HG02642 (cell line): ENCODE measurements around the gene CYP46A1.
"Not testable (repeated sequence)": the region's sequence is repeated elsewhere in the genome, so short reads cannot be mapped to it uniquely, and the experiment has no call there.

Source experiments
- ATAC-seq: cut with Tn5 transposase; IDR thresholded peaks from one replicate; pipeline ENCODE4 v1.9.1; 2021; ENCODE audit warnings: mild to moderate bottlenecking; ENCODE audit not compliant: unreplicated experiment, poor library complexity

Gene CYP46A1

DNA sequence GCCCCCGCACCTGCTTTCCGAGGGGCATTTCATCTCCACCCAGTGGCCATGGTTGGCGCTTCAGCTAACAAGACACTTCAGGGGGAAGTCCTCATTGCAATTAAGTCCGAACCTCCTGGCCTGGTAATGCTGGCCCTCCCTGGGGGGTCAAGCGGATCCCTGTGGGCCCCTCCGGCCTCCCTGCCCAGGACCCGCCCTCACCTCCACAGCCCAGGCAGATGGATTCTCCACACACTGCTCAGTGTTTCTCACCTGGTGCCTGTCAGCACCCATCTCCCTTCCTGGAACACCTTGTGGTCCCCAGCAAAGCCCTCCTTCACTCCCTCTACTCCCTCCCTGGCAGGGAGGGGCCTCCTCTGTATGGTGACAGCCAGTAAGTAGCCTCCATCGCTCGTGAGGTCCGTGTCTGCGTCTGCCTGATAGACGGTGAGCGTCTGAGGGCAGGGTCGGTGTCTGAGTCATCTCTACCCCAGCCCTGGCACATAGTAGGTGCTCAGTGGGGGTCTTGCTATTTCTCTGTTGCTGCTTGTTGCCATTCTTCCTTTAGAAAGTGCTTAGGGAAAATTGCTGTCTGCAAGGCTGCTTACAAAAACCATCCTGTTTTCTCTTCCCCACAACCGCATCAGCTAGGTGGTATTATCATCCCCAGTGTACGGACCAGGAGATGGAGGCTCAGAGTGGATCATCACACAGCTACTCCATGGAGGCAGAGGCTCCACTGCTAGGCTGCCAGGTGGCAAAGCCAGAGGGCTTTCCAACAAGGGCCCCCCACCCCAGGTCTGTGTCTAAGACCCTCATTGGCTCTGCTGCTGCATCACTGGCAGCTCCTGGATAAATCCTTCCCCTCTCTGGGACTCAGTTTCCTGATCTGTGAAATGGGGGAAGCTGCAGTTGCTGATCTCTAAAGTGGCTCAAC is 69.4 kb downstream of the CYP46A1 start:
- ATAC-seq = no peak

DNA sequence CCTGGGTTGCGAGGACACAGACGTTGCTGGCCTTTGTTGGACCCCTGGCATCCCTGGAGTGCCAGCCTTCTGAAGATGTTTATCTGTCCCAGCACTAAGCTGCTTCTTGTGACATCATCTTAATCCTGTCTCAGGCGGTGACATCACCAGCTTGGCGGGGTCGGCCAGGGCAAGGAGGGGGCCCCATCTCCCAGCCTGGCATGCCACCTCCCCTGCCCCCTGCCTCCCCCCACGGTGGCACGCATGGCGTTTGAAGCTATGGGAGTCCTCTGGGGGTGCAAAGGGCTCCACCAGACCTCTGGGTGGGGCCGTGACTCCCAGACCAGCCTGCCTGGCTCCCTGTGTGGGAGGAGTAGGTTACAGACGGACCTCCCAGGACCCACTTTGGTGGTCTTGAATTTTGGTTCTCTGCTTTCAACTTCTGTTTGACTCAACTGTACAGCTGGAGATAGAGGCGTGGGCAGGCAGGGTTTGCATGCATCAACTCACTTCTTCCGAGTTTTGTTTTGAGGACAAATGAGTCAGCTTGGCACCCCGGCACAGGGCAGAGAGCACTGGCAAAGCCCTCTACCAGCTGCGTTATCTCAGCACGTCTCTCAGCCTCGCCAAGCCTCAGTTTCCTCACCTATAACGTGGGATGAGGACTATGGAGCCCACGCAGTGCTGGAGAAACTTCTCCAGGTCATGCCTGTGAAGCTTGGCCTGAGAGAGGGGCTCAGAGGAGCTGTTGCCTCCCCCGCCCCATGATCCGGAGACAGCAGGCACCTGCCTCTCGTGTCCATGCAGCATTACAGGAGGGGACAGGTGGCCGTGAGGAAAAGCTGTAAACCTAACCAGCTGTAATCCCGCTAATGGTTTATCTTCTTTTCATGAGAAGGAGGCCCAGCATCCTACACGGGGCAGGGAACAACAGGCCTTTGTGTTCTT is 70.3 kb downstream of the CYP46A1 start:
- ATAC-seq = no peak

DNA sequence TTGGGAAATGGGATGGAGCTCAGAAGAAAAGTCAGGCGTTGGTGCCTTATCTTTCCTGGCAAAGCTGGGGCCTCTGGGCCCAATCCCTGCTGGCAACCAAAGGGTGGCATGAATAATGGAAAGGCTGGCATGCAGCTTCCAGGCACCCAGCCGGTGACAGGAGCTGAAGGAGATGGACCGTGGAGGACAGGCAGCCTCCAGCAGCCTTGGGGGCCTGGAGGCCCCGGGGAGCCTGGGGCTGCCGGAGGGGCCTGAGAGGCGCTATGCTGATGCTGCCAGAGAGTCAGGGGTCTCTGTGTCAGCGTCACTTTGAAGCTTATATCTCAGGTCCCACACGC is 70.9 kb downstream of the CYP46A1 start:
- ATAC-seq = no peak

DNA sequence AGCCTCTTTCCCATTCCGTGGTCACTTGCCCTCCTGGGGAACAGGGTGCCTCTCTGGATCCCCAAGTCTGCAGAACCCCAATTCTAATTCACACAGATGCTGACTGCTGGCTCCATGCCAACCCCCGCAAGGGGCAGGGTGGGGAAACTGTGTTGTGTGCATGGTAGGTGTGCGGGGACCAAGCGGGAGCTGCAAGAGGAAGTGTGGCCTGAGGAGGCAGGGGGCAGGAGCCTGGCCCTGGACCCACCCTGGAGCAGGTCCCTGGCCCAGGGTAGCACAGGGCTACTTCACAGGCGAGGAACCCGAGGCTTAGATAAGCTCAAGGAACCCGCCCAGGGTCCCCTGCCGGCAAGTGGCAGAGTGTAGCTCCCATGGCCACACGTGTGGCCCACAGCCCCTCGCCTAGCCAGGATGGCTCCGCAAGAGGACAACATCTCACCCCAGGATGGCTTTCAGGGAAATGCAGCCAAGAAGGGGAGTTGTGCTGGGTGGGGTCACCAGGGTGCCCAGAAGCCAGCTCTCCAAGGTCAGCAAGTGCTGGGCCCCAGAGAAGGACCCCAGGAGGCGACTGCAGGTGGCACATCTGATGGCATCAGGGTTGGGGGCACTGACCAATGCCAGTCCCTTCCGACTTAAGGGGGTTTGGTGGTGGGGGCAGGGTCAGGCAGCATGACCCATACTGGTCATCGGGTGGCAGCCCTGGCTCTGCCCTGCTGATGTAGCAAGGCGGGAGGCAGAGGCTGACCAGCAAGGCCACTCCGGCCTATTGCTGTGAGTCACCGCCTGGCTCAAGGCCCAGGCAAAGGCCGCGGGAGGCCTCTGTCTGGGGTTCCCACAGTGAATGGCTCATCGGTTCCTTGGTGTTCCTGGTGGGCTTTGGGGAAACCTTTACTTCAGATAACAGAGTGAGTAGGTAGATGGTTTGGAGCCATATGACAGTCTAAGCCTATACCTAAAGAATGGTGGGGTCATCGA is 71.8 kb downstream of the CYP46A1 start:
- no peak for ATAC-seq

DNA sequence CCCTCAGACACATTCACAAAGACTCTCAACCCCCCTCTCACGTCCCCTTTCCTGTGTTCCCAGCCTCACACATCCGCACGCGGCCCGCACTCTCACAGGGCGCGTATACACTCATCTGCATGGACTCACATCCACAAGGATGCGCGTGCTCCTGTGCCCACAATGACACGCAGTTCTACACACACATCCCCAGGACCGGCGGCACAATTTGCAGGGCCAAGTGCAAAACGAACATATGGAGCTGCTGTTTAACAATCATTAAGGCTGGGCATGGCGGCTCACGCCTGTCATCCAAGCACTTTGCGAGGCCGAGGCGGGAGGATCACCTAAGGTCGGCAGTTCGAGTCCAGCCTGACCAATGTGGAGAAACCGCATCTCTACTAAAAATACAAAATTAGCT is 72.7 kb downstream of the CYP46A1 start:
- no peak for ATAC-seq

DNA sequence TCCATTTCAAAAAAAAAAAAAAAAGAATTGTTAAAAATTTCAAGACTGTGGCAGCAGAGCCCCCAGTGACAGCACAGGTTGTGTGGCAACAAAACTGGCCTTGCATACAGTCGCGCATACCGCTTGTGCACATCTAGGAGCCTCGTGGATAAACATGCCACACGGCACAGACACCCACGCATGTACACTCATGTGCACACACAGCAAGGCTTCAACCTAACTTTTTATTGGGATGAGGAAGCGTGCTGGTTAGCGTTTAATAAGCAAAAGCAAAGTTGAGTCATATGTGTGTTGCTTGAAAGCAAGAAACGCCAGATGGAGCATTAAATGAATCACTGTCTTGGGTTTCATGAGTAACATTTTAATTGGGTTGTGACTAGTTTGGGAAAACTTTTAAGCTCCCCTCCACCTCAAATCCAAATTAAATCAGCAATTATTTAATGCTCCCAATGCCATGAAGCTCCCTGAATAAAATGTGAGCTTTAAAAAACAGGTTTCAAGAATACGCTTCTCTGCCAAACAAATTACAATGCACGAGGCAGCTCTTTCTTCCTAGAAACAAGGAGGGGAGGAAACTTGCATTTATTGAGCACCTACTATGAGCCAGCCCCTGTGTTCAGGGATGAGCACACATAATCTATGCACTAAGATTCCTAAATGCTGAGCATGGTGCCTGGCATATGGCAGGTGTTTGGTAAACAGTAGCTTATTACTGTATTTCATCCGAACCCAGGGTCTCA is 73.4 kb downstream of the CYP46A1 start:
- ATAC-seq = no peak

DNA sequence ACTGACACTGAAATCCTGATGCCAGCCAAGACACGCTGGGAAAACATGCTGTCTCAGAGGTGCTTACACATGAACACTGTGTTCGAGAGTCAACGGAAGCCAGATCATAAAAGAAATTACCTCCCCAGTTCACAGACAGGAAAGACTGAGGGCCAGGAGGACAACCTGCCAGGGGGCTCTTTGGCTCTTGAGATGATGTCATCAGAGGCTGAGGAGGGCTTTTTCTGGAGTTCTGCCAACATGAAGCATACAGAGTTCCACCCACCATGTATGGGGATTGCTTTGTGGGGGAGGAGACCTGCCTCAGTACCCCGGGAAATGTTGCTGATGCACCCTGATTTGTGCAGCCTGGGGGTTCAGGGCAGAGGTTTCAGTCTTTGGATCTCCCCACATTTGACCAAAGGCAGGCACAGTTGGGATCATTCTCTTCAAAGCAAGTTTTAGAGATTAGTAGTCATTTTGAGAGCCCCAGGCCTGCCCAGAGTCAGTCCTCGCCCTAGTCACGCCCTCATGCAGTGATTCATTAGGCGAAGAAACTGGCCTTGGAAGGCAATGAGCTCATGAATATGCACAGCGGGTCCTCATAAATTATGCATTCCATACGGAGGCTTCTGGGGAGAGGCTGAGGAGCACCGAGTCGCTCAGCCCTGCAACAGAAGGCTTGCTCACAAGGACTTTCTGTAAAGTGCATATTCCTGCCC is 74.2 kb downstream of the CYP46A1 start:
- ATAC-seq = no peak

DNA sequence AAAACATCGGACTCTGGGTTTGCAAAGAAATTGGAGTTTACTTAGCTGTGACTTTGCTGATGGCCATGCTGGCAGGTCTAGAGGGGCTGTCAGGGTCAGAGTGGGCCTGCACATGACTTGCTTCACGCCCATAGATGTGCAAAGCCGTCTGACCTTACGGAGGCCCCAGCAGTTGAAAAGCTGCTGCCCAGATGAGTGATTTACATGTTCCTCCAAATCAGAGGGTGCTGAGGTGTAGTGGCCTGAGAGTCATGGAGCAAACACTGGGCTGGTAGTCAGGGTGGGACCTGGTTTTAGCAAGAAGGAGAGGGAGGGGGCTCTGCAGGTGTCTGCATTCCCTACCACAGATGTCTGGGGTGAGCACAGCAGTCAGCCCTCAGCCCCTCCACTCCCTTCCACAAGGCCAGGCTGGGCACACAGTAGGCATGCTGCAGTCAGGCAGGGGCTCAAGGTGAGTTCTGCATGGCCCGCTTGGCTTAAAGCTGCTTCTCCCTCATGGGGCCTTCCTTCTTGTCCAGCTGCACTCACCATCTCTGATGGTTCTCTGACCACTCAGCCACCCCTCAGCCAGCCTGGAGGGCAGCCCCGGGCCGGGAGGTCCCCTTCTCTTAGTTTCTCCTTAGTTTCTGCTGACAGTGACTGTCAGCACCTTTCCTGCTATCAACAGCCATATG is 74.9 kb downstream of the CYP46A1 start:
- ATAC-seq = no peak

DNA sequence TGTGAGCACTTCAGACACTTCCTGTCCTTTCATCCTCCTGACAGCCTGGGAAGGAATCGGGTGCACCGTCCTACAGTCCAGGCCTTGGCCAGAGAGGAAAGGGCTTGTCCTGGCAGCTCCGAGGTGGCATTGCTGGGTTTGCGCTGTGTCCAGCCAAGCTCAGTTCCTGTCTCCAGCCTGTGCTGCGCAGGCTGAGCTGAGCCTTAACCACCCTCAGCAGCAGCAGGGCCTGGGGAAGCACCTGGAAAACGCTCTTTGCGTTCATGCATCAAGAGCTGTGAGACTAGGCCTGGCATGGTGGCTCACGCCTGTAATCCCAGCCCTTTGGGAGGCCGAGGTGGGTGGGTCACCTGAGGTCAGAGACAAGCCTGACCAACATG is 75.4 kb downstream of the CYP46A1 start:
- ATAC-seq = no peak

DNA sequence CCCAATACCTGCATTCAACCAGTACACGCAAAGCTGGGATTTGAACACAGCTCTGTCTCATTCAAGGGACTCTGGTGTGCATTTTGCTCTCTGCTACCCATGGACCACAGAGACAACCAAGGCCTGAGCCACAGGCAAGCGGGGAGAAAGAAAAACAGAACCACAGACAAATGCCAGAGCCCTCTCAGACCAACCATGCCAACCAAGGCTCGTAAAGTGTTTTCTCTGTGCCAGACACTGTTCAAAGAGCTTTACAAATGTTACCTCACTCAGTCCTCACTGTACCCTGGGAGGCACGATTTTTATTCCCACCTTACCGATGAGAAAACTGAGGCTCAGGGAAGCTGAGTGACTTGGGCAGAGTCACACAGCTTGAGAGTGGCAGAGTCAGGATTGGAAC is 76.7 kb downstream of the CYP46A1 start:
- no peak for ATAC-seq

DNA sequence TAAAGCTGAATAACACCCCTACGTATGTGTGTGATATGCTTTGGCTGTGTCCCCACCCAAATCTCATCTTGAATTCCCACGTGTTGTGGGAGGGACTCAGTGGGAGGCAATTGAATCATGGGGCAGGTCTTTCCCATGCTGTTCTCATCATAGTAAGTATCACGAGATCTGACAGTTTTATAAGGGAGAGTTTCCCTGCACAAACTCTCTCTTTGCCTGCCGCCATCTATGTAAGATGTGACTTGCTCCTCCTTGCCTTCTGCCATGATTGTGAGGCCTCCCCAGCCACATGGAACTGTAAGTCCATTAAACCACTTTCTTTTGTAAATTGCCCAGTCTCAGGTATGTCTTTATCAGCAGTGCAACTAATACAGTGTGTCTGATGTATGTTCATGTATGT is 78.8 kb downstream of the CYP46A1 start:
- not testable (repeated sequence) for ATAC-seq

DNA sequence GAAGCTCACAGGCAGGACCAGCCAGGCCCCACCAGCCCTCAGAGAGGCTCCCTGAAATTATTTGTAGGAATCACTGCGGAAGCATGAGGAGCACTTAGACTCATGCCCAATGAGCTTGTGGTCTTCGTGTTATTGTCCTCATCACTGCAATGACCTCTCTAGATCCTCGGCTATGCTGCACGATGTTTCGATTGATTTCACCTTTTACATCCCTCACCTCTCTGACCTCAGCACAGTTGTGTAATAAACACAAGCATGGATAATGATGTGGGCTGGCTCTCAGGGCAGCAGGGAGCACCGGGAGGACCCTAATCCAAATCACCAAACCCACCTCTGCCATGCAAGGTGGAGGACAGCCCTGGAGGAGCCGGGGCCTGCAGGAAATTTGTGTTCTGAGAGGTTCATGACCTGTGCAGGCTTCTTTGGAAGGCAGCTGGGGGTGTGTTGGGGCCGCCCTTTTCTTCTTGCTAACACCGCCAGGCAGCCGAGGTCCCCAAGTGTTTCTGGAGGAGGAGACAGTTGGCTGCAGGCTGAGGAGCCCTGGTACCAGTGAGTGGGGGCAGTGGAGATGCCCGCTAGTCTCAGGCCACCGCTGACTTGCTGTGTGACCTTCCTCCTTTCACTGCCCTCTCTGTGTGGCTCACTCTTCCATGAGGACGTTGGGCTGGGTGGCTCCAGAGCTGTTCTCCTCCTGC is 79.6 kb downstream of the CYP46A1 start:
- ATAC-seq = no peak

DNA sequence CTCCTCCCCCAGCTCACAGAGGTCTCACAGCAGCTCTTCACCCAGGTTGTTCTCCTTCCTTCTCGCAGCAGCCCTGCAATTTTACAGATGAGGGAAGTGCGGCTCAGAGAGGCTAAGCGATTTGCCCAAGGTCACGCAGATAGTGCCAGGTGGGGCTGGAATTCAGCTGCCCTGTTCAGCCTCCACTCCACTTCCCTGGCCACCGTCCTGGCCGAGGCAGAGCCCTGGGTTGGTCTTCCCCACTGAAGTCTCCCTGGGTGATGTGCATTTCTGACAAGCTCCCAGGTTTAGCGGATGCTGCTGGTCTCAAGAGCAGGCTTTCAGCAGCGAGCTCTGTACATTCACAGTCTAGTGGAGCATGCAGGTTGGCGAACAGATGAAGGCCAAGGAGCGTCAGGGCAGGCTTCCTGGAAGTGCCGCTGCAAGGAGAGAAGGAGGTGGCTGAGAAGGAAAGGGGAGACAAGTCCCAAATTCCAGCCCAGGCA is 80.2 kb downstream of the CYP46A1 start:
- no peak for ATAC-seq

DNA sequence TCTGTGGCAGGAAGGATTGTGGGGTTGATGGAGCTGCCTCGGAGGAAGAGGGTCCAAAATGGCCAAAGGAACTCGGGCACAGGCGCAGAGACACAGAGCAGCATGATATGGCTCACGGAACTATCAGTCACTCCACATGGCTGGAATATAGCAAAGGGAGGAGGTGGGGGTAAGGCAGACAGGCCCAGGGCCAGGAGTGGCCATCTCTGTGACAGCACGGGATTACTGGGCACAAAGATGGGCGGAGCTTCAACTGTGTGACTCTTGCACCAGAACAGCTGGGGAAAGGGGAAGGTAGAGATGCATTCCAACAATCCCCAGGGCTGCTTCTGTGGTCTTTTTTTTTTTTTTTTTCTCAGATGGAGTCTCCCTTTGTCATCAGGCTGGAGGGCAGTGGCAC is 84.3 kb downstream of the CYP46A1 start:
- no peak for ATAC-seq

DNA sequence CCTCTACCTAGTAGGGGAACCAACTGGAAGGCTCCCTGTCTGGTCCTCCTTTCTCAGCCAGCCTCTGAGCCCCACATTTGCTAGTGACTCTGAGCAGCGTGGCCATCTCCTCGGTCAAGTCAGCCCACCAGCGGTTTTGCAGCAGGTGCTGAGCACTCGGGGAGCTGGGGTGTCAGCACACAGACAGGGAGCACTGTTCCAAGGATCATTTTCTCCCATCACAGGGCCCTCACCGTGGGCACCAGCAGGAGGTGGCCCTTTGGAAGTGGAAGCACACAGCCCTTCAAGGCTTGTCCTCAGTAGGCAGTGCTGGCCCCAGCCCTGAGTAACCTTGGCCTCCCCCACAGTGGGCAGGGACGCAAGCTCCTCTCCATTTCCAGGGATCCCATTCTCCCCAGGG is 85.0 kb downstream of the CYP46A1 start:
- no peak for ATAC-seq

DNA sequence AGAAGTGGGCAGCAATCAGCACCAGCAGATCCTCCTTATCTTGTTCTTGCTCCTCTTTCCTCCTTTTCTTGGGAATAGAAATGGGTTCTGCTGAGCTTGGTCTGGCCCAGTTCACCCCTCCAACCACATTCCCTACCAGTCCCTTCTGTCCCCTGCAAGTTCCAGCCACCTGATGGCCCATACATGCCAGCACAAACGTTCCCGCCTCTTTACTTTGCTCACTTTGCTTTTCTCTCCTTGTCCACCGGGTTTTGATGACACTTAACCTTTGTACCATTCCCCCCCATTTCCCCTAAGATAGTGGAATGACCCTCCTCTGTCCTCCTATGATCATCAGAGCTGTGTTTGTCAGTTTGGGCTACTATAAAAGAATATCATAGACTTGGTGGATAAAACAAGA is 85.7 kb downstream of the CYP46A1 start:
- ATAC-seq = no peak

DNA sequence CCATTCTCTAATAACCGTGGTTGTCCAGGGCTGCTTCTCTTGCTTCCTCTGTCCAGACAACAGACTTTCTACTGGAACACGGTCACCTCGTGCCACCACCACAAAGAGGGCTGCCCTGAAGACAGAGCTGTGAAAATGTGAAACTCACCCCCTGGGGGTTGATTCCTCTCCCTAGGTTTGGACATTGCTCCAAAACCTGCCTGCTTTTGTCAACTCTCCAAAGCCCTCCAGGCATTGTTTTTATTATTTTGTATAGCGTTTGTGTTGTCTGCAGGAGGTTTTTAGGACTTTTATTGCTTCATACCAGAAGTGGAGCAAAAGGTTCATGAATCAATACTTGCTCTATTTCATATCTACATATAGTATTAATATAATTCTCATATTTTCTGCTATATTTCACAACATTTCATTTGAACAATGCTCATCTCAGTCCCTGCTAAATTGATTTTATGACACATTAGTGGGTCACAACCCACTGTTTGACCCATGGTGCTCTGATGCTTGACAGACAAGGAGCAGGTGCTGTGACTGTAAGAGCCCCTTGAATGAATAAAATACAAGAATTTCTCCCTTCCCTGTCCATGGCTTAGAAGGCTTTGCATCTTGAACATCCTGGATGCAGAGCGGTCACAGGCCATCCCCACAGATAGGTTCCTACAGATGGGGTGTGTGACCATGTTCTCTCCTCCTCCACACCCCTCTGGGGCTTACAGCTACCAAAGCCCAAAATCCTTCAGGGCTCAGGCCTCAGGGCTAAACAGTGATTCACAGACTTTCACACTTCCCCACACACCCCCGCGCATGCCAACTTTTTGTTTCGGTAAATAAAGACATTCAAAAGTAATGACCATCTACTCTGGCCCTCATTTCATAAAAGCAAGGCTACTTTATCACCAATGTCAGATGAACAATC is 88.5 kb downstream of the CYP46A1 start:
- no peak for ATAC-seq
